HG02885 (cell line): ENCODE data around the gene FNDC11.
"Not testable (repeated sequence)": the region's sequence is repeated elsewhere in the genome, so short reads cannot be mapped to it uniquely, and the experiment has no call there.

Experiments
- ATAC-seq: cut with Tn5 transposase; IDR thresholded peaks from one replicate; pipeline ENCODE4 v1.9.1; 2021; ENCODE audit warnings: mild to moderate bottlenecking; ENCODE audit not compliant: unreplicated experiment, poor library complexity

Gene FNDC11

GRCh38 chr20:63565021-63565698, 11.2 kb downstream of the FNDC11 start:
- no peak for ATAC-seq

GRCh38 chr20:63565699-63566335, 11.9 kb downstream of the FNDC11 start:
- no peak for ATAC-seq

GRCh38 chr20:63566395-63567135, 12.6 kb downstream of the FNDC11 start:
- ATAC-seq: no peak

DNA sequence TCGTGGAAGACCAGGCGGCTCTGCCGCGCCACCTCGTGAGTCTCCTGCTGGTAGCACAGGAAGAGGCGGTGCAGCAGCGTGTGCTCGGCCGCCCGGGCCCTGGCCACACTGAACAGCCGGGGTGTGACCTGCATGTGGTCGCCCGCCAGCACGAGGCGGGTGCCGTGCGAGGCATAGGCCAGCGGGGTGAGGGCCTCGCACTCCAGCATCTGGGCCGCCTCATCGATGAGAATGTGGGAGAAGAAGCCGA, 13.1 kb downstream of the FNDC11 start:
- ATAC-seq: no peak

GRCh38 chr20:63567386-63568169, 13.6 kb downstream of the FNDC11 start:
- peak; percentile 54 for ATAC-seq

DNA sequence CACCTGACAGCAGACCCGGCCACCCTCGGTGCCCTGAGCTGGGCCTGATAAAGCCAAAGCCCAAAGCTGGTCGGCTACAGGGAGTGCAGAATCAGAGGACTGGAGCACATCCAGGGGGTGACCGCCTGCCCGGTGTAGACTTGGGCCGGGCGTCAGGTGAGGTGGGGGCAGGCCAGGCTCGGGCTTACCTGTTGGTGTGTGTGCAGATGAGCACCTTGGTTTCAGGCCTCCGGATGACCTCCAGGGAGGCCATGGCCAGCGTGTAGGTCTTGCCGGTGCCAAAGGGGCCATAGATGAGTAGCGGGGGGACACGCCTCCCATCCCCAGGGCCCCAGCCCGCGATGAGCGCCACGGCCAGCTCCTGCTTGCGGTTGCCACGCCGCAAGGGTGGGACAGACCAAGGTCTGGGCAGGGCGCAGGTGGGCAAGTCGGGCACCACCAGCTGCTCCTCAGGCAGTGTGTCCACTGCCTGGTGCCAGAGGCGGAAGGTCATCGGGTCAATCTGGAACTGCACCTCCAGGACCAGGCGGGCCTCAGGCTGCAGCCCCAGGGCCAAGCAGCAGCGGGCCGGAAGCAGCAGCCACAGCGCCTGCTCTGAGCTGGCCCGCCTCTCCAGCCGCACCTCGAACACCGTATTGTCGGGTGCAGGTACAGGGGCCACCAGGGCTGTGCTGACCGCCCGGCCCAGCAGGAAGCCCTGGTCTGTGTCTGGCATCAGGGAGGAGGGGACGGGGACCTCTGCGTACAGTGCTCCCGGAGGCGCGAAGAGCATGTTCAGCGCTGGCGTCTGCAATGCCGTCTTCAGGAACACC, 14.4 kb downstream of the FNDC11 start:
- peak; percentile 12 for ATAC-seq

DNA sequence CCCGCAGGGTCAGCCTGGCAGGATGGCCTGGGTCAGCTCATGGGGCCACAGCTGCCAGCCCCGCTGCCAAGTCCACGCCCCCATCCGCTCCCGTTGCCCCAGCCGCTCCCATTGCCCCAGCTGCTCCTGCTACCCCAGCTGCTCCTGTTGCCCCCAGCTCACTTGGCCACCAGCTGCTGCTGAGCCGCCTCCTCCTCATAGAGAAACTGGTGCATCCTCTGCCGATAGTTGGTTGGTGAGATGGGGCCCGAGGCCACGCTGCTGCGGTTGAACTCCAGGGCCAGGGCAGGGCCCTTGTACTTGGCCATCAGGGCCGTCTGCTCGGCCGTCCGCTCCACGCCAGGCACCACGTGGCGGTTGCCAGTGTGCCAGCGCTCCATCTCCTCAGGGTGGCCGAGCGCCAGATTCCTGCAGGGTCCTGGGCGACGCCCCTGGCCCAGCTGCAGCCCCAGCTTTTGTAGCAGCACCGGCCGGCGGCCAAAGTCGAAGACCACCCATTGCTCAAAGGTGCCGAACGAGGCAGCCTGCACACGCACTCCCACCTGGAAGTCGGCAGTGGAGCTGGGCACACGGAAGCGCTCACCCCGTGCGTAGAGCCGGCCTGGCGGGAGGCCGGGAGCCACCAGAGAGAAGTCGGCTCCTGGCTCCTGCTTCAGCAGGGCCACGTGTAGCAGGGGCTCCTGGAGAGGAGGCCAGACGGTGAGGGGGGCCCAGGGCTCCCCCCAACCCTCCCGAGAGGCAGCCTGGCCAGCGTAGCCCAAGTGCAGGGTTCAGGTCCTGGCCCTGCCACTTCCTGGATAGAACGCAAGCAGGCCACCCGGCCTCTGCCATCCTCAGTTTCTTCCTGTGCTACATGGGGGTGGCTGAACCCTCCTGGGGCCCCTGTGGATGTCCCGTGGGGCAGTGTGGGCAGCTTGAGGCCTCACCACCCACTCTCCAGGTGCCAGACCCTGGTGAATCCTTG, 15.3 kb downstream of the FNDC11 start:
- ATAC-seq: no peak

- ATAC-seq: no peak
Observed at GRCh38 chr20:63570281-63571086, 16.5 kb downstream of the FNDC11 start.

GRCh38 chr20:63571087-63571478, 17.1 kb downstream of the FNDC11 start:
- ATAC-seq: not testable (repeated sequence)

GRCh38 chr20:63572071-63572787, 18.3 kb downstream of the FNDC11 start:
- no peak for ATAC-seq

- no peak for ATAC-seq
Observed at GRCh38 chr20:63572788-63573646, 19.1 kb downstream of the FNDC11 start.

- no peak for ATAC-seq
Observed at GRCh38 chr20:63573647-63574131, 19.7 kb downstream of the FNDC11 start.

DNA sequence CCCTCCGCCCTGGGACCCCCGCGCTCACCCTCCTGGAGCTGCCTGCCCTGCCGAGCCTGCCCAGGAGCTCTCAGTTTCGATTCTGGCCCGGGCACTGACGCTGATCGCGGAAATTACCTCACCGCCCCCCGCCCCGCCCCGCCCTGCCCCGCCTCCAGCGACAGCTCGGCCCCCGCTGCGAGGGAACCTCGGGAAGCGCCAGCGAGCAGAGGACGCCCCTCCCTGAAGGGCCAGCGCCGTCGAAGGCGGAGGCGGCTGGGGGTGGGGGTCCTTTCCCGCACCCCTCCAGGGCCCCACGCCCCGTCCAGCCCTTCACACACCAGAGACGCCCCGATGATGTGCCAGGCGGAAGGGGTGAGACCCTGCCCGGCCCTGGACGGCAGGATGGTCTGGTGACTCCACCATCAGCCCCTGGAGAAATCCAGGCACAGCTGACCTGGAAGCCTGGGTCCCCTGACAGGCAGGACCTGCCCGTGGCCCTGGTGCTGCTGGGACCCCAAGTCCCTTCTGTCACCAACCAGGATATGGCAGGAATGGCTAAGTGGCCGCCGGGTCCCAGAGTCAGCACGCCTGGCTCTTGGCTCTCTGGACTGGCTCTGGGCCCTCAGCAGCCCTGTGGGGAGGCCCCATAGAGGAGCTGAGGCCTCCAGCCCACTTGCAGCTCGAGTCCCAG, 20.3 kb downstream of the FNDC11 start, which contains the start of gene HELZ2:
HELZ2 (minus strand) TSS at position 84 of the 673 bp plus-strand sequence. CDS start 1,854 bp downstream, outside the sequence.
- peak; percentile 58 for ATAC-seq

DNA sequence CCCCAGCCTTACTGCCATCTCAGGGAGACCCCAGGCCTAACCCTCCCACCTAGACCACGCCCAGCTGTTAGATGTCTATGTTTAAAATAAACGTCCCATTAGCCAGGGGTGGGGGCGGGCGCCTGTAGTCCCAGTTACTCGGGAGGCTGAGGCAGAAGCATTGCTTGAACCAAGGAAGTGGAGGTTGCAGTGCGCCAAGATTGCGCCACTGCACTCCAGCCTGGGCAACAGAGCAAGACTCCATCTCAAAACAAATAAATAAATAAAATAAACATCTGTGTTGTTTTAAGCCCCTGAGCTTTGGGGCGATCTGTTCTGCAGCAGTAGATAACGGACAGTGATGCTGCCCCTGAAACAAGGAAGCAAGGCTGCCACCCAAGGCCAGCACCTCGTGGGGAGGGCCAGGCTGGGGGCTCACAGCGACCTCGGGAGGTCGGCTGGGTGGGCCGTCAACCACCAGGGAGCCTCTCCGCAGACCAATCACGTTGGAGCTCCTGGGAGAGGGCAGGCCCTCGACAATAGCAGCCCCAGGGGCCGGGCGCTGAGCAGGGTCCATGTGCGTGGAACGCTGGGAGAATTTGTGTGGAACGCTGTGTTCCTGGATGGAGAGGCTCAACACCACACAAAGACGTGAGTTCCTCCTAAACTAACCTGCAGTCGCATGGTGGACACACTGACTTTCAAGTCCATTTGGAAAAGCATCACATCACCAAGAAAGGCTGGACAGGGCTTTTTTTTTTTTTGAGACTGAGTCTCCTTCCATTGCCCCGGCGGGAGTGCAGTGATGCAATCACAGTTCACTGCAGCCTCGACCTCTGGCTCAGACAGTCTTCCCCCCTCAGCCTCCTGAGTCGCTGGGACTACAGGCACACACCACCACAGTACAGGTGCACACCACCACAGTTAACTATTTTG, 21.1 kb downstream of the FNDC11 start:
- ATAC-seq: no peak

DNA sequence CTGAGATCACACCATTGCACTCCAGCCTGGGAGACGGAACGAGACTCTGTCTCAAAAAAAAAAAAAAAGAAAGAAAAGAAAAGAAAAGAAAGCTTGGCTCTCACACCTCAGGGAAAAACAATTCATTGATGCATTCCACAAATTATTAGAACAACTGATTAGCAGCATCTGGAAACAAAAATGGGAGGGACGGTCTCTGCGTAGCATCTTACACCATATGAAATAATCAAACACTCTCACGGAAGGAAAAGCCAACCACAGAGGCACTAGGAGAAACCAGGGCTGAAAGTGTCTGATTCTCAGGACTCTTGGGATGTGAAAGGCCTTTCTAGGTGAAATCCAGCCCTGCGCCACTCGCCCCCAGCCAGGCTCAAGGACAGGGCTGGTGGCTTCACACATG, 22.4 kb downstream of the FNDC11 start:
- no peak for ATAC-seq
